NCI-H128 (cell line): ENCODE measurements around the gene DNAJC2.
"Not testable (repeated sequence)": the region's sequence is repeated elsewhere in the genome, so short reads cannot be mapped to it uniquely, and the experiment has no call there.

Source experiments
- DNase-seq: peaks from one replicate; lab custom pipeline; 2025; ENCODE audit not compliant: unreplicated experiment; lab: John Stamatoyannopoulos, UW

DNAJC2 gene

GRCh38 chr7:103343332-103343731 is 1.2 kb downstream of the DNAJC2 start:
- DNase-seq = no peak

- no peak for DNase-seq
Observed at GRCh38 chr7:103341466-103341865, 3.1 kb downstream of the DNAJC2 start.

DNA sequence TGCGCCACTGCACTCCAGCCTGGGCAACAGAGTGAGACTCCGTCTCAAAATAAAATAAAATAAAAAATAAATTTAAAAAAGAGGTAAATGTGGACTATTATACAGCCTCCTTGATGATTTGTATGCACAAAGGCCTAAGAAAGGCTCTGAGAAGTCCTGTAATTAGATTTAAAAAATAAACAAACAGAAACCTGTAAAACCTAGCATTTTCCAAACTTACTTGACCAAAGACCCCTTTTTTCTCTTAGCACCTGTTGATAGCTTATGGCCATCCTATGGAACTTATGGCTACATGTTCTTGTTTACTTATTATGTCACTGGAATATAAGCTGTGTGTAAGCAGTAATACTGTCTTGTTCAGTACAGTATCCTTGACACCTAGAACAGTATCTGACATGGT is 5.7 kb downstream of the DNAJC2 start:
- no peak for DNase-seq

DNA sequence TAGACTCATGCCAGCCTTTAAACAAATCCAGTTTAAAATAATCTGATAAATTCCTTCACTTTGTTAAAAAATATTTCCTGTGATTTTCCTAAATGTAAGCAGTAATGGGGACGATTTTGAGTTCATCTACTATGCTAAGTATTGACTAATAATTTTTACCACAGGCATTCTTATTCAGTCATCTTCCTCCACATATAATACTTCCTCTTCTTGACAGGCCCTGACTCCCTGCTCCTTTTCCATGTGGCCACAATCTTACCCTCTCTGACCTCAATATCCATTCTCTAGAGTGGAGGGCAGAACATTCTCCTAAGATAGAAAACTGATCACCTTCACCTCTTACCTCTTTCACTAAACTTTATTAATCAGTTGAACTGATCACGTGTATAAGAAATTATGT is 7.8 kb downstream of the DNAJC2 start:
- DNase-seq = no peak

- DNase-seq = no peak
Observed at GRCh38 chr7:103325744-103326143, 18.8 kb downstream of the DNAJC2 start.

GRCh38 chr7:103317009-103317408 is 27.6 kb downstream of the DNAJC2 start:
- no peak for DNase-seq

GRCh38 chr7:103316380-103316941 is 28.1 kb downstream of the DNAJC2 start:
- DNase-seq = no peak

DNA sequence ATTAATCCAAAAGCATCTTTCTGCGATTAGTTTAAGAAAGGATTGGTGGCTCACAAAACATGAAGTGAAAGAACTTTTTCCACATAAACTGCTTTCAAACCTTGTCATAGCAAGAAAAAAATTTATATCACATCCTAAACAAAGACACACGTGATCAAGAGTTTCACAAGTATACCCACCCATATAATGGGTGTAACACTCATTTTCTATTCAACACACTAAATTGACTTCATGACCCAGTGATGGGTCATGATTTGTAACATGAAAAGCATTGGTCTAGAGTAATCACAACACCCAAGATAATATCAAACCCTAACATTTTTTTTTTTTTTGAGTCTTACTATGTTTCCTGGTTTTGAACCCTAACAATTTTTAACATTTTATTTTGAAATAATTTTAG is 29.7 kb downstream of the DNAJC2 start:
- DNase-seq = no peak

DNA sequence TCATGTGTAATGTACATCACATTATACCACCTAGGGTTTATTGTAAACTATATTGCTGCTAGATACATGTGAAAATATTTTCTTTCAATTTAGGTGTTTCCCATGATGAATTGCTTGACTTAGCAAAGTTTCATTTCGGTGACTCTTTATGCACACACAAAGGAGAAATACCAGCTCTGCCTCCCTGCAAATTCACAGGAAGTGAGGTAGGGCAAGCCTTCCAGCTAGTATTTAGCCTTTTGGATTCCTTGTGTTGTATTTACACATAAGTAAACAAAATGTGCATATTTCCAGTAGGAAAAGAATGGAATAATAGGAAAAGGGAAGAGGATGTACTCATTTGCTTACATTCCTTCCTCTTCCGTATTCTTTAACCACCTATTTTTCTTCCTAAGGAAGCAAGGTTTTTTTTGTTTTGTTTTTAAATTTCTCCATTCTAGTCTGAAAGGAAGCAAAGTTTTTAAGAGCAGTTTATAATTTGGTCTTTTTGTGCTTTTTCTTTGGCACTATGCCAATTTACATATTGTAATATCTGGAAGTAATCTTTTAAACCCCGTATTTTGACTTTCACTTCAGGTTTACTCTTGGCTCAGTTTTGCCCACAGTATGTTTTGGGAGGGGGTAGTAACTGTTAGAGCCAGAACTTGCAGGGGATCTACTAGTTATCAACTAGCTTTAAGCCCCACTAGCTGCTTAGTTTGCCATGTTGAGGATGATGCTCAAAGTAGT is 36.9 kb downstream of the DNAJC2 start:
- DNase-seq = no peak

DNA sequence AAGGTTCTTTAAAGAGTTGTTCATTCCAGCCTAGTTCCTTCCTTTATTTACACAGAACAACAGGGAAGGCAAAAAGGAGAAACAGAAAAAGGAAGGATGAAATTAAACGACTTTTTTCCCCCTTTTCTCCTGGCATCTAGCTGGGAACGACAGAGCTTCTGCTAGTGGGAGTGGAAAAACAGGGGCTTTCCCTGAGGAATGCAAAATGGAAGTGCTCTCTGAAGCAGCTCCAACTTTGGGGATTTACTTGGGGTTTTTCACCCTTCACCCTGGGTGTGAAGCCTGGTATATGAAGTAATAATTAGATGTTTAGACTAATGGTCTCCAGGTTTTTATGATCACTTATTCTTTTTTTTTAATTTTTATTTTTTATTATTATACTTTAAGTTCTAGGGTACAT is 43.1 kb downstream of the DNAJC2 start:
- no peak for DNase-seq

DNA sequence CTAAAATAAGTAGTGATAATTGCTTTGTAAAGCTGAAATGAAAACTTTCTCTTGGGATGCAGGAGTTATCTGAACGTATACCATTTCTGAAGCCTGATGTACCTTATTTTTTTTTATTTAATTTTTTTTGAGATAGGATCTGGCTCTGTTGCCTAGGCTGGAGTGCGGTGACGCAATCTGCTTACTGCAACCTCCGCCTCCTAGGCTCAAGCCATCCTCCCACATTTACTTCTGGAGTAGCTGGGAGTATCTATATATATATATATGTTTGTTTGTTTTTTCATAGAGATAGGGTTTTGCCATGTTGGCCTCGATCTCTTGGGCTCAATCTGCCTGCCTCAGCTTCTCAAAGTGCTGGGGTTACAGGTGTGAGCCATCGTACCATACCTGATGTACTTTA is 44.9 kb downstream of the DNAJC2 start:
- no peak for DNase-seq

DNA sequence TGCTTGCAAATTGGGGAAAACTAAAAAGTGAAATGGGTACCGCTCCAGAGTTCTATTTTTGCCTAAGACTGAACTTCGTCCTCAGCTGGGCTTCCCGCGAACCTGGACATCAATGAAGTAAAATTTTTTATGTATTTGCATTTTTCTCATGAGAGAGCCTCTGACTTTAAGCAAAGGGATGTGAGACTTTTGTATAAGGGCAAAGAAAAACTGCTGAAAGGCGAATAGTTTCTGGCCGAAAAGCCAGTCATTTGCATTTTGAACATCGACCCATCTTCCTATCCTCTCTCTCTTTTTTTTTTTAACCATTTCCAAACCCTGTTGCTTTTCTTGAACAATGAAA is 46.8 kb downstream of the DNAJC2 start:
- DNase-seq = no peak

DNA sequence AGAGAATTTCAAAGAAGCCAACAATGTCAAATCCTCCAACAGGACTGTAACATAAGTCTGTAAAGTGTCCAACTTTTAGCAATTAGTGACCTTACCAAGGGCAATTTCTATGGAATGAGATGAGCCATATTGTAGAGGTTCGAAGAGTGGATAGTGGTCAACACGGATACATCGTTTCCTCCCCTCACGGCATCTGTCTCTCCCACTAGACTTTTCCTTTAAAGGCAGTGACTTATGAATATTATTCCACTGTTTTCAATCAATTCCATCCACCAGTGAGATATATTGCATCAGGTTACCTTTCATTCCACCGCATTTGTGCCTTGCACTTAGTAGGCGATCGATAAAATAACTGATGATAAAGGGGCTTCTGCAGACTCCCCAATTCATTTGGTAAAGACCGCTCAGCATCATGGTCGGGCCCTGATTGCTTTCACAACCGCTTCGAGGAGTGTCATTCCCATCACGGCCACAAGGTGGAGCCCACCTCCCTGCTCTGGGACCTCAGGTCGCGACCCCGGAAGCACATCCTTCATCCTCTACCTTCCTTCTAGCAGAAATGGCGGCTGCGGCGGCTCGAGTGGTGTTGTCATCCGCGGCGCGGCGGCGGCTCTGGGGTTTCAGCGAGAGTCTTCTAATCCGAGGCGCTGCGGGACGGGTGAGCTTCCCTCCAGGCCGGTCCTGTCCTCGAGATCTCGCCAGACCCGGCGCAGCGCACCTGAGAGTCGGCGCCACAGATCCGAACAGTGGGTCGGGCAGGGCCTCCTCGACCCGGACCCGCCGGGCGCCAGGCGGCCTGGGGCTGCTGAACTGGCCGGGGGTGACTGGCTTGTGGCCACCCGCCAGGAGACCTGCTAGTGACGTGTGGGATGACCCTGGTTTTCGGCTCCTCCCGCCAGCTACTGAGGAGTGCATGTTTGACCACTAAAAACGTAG is 47.4 kb downstream of the DNAJC2 start, which contains the start of gene PMPCB:
Gene PMPCB, plus strand, starts transcription at position 535 of the 936 bp plus-strand sequence. Its CDS starts 25 bp downstream, at position 560.
- DNase-seq = peak; percentile 90

DNA sequence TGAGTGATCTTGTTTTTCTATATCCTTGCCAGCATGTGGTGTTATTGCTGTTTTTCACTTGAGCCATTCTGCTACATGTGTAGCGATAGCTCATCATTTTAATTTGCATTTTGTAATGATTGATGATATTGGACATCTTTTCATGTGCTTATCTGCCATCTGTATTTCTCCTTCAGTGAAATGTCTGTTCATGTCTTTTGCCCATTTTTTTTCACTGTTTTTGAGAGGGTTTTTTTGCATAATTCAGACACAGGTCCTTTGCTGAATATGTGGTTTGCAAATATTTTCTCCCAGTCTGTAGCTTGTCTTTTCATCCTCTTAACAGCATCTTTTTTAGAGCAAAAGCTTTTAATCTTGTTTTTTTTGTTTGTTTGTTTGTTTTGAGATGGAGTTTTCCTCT is 51.0 kb downstream of the DNAJC2 start:
- DNase-seq = no peak

- DNase-seq = no peak
Observed at GRCh38 chr7:103292122-103292521, 52.4 kb downstream of the DNAJC2 start.

DNA sequence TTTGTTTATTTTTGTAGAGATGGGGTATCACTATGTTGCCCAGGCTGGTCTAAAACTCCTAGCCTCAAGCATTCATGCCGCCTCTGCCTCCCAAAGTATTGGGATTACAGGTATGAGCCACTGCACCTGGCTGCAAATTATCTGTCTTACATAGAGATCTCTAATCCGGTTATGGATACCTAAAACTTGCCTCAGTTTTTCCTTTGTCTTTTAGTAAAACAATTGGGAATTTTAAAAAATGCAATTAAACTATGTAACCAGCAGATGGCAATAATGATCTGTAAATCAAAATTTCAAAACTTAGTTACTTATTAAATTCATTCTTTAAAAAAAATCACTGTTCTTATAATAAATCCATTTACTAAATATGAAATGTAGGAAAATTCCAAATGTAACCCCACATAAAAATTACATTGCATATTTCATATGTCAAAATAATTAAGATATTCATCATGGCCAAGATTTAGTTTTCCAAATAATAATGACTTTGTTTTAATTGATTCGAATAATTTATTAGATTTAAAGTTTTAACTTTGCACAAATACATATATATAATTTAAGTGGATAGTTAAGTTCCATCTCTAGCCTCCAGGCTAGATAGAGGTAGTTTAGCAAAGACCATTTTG is 61.7 kb downstream of the DNAJC2 start:
- not testable (repeated sequence) for DNase-seq

DNA sequence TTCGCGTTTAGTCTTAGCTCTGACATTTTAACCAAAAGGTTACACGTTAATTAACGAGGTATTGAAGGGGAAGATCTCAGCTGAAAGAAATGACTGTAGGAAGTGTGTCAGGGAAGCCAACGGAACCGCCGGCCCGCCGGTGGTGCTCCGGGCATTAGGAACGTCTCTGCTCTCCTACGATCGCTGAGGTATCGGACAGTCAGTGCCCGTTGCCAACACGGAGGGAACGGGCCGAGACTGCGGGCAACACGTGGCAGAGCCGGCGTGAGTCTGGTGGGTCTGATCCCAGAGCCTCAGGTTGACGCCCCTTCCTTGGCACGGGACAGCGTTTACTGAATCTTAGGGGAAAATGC is 63.8 kb downstream of the DNAJC2 start:
- not testable (repeated sequence) for DNase-seq

GRCh38 chr7:103279963-103280802 is 64.4 kb downstream of the DNAJC2 start:
- DNase-seq = peak; percentile 55

DNA sequence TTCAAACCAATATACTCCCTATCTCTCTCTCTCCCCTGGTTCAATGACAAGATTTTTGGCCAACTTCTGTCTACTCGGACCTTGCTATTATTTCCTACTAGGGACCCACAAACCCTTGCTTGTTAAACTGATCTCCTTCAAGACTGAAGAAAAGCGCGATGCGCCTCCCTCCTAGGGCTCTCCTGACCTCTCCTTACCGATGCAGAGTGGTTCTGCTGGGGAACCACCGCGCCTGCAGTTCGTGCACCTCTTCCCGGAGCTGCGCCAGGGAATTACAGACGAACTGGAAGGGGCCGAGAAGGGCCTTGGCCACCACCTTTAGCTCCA is 65.0 kb downstream of the DNAJC2 start:
- not testable (repeated sequence) for DNase-seq

DNA sequence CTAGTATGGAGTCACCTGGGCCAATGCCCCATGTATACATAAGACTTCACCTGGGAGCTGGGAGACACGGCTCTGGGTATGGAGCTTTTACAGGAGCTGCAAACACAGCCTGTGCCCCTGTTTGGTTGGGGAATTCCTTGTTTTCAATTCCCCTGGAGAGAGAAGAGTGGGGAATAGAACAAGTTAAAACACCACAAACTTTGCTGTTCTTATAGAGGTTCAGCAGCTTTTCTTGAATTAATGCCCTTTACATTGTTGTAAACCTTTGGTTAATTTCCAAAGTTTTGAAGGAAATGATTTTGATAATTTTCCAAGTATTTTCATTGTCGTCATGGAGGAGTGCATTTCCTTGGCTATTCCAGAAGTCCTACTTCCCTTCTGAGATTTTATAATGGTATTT is 66.4 kb downstream of the DNAJC2 start:
- not testable (repeated sequence) for DNase-seq

DNA sequence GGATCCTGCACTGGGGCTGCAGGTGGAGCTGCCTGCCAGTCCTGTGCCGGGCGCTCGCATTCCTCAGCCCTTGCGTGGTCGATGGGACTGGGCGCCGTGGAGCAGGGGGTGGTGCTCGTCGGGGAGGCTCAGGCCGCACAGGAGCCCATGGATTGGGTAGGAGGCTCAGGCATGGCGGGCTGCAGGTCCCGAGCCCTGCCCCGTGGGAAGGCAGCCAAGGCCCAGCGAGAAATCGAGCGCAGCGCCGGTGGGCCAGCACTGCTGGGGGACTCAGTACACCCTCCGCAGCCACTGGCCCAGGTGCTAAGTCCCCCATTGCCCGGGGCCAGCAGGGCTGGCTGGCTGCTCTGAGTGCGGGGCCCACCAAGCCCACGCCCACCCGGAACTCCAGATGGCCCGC is 69.7 kb downstream of the DNAJC2 start:
- DNase-seq = not testable (repeated sequence)
